ENCODE measurements around the gene EP400.
"Not testable (repeated sequence)": the region's sequence is repeated elsewhere in the genome, so short reads cannot be mapped to it uniquely, and the experiment has no call there.

The EP400 gene

GRCh38 chr12:132049442-132049841 is 99.7 kb downstream of the EP400 start:
- DNase-seq: no peak

- no peak for DNase-seq
Measured at GRCh38 chr12:132049876-132050275, 100.1 kb downstream of the EP400 start.

GRCh38 chr12:132051718-132052117 is 102.0 kb downstream of the EP400 start:
- not testable (repeated sequence) for DNase-seq

GRCh38 chr12:132052196-132052932 is 102.6 kb downstream of the EP400 start:
- no peak for DNase-seq

GRCh38 chr12:132053338-132054330 is 103.9 kb downstream of the EP400 start:
- no peak for DNase-seq

- no peak for DNase-seq
Measured at GRCh38 chr12:132054983-132055382, 105.2 kb downstream of the EP400 start.

GRCh38 chr12:132055535-132056096 is 105.9 kb downstream of the EP400 start:
- no peak for DNase-seq

- DNase-seq: no peak
Measured at GRCh38 chr12:132056320-132056719, 106.6 kb downstream of the EP400 start.

GRCh38 chr12:132056951-132057350 is 107.2 kb downstream of the EP400 start:
- no peak for DNase-seq

GRCh38 chr12:132057691-132058090 is 107.9 kb downstream of the EP400 start:
- DNase-seq: no peak

GRCh38 chr12:132061197-132061596 is 111.5 kb downstream of the EP400 start:
- no peak for DNase-seq

- DNase-seq: no peak
Measured at GRCh38 chr12:132061641-132062430, 112.1 kb downstream of the EP400 start.

- no peak for DNase-seq
Measured at GRCh38 chr12:132062481-132062880, 112.7 kb downstream of the EP400 start.

- DNase-seq: no peak
Measured at GRCh38 chr12:132063491-132063890, 113.7 kb downstream of the EP400 start.

- DNase-seq: no peak
Measured at GRCh38 chr12:132064631-132065030, 114.9 kb downstream of the EP400 start.

GRCh38 chr12:132065203-132065602 is 115.5 kb downstream of the EP400 start:
- no peak for DNase-seq

GRCh38 chr12:132065609-132066344 is 116.0 kb downstream of the EP400 start:
- no peak for DNase-seq

GRCh38 chr12:132066345-132066685 is 116.6 kb downstream of the EP400 start:
- no peak for DNase-seq

GRCh38 chr12:132066749-132067148 is 117.0 kb downstream of the EP400 start:
- no peak for DNase-seq

- DNase-seq: no peak
Measured at GRCh38 chr12:132067182-132067581, 117.4 kb downstream of the EP400 start.

- no peak for DNase-seq
Measured at GRCh38 chr12:132068250-132068649, 118.5 kb downstream of the EP400 start.

Measured in RPMI8226 (cell line).